OCI-LY1 (cell line): ENCODE results near the gene BTNL2.

ENCODE experiments used
- H2AFZ ChIP-seq: fragments of 200-600 bp; sonication (generic), shearing (Covaris generic); 2 replicates; pipeline ENCODE4 v1.6.0; 2014; ENCODE audit warnings: antibody characterized with exemption, mild to moderate bottlenecking, low read length
- H3F3A ChIP-seq: fragments of 200-600 bp; sonication (generic), shearing (Covaris generic); 2 replicates; pipeline ENCODE4 v1.6.0; 2014; ENCODE audit warnings: mild to moderate bottlenecking, antibody characterized with exemption, low read length, moderate library complexity; ENCODE audit not compliant: insufficient read depth
- H3K27ac ChIP-seq: fragments of 200-600 bp; sonication (generic); 2 replicates; pipeline ENCODE4 v1.5.1; 2014; ENCODE audit warnings: low read length, mixed run types, mild to moderate bottlenecking, low read depth; ENCODE audit not compliant: poor library complexity, severe bottlenecking
- H3K27me3 ChIP-seq: fragments of 200-600 bp; sonication (generic); 2 replicates; pipeline ENCODE4 v1.6.0; 2014; ENCODE audit warnings: antibody characterized with exemption, mild to moderate bottlenecking, low read length, moderate library complexity; ENCODE audit not compliant: insufficient read depth
- H3K36me3 ChIP-seq: fragments of 200-600 bp; sonication (generic); 2 replicates; pipeline ENCODE4 v1.6.1; 2014; ENCODE audit warnings: mild to moderate bottlenecking, antibody characterized with exemption, low read length, moderate library complexity, mixed read lengths; ENCODE audit not compliant: insufficient read depth
- H3K4me1 ChIP-seq: fragments of 200-600 bp; sonication (generic); 2 replicates; pipeline ENCODE4 v1.5.1; 2014; ENCODE audit warnings: mild to moderate bottlenecking, low read length, moderate library complexity; ENCODE audit not compliant: insufficient read depth, severe bottlenecking
- H3K4me2 ChIP-seq: fragments of 200-600 bp; sonication (generic), shearing (Covaris generic); 2 replicates; pipeline ENCODE4 v1.6.1; 2014; ENCODE audit warnings: low read length
- H3K4me3 ChIP-seq: fragments of 200-600 bp; sonication (generic); 2 replicates; pipeline ENCODE4 v1.5.1; 2014; ENCODE audit warnings: low read length, low read depth, mild to moderate bottlenecking, mixed read lengths; ENCODE audit not compliant: poor library complexity, severe bottlenecking
- H3K79me2 ChIP-seq: fragments of 200-600 bp; shearing (Covaris generic); 2 replicates; pipeline ENCODE4 v1.6.1; 2016; ENCODE audit warnings: mixed run types, low read length, mixed read lengths; ENCODE audit not compliant: insufficient read depth
- H3K9ac ChIP-seq: fragments of 200-600 bp; sonication (generic), shearing (Covaris generic); 2 replicates; pipeline ENCODE4 v1.6.1; 2014; ENCODE audit warnings: mild to moderate bottlenecking, low read length, mixed read lengths
- H3K9me2 ChIP-seq: fragments of 200-600 bp; sonication (generic), shearing (Covaris generic); 2 replicates; pipeline ENCODE4 v1.6.1; 2014; ENCODE audit warnings: low read depth, mild to moderate bottlenecking, low read length, mixed read lengths
- H3K9me3 ChIP-seq: fragments of 200-600 bp; shearing (Covaris generic); 2 replicates; pipeline ENCODE4 v1.6.1; 2014; ENCODE audit warnings: low read length, mixed read lengths
- H4K20me1 ChIP-seq: fragments of 200-600 bp; sonication (generic), shearing (Covaris generic); 2 replicates; pipeline ENCODE4 v1.6.0; 2016; ENCODE audit warnings: mild to moderate bottlenecking, low read length; ENCODE audit not compliant: insufficient read depth
- CTCF ChIP-seq: fragments of 200-600 bp; sonication (generic), shearing (Covaris generic); IDR thresholded peaks from 2 replicates; pipeline ENCODE4 v1.5.1; 2017; ENCODE audit warnings: mild to moderate bottlenecking, antibody characterized with exemption, low read length, moderate library complexity, mixed read lengths
- EZH2 ChIP-seq: fragments of 200-600 bp; sonication (generic), shearing (Covaris generic); IDR thresholded peaks from 2 replicates; pipeline ENCODE4 v1.8.0; 2017; ENCODE audit warnings: borderline replicate concordance, mixed run types, mild to moderate bottlenecking, antibody characterized with exemption, low read length, moderate library complexity, mixed read lengths

Gene BTNL2

GRCh38 chr6:32405656-32406055 is 1.3 kb downstream of the BTNL2 start:
- Histone ChIP-seq H3K4me1 (no peaks in the 10 kb centered on the region), H3K4me2 (no peak overlapping the region), H3K27ac (no peak overlapping the region), H4K20me1 (no peaks in the 10 kb centered on the region), H3K36me3 (no peaks in the 10 kb centered on the region), H3K4me3 (no peak overlapping the region), H3F3A (no peaks in the 10 kb centered on the region), H3K27me3 (peaks cover 4% of the 10 kb centered on the region; the same call in 1 of the 2 replicates), H3K9me3 (no peaks in the 10 kb centered on the region), H2AFZ (no peak overlapping the region), H3K9ac (no peak overlapping the region), H3K9me2 (no peaks in the 10 kb centered on the region), H3K79me2 (no peaks in the 10 kb centered on the region)
- TF ChIP-seq EZH2: no peak
- TF ChIP-seq CTCF: no peak

- no peak overlapping the region for H3K27ac ChIP-seq
- no peak overlapping the region for H3K4me2 ChIP-seq
- H3K4me3 ChIP-seq: no peak overlapping the region
- no peaks in the 10 kb centered on the region for H3K4me1 ChIP-seq
- no peaks in the 10 kb centered on the region for H3K36me3 ChIP-seq
- H2AFZ ChIP-seq: no peak overlapping the region
- TF ChIP-seq EZH2 (no peak), CTCF (no peak)
- H3K9ac ChIP-seq: no peak overlapping the region
- no peaks in the 10 kb centered on the region for H3F3A ChIP-seq
- H4K20me1 ChIP-seq: no peaks in the 10 kb centered on the region
- H3K27me3 ChIP-seq: peaks cover 4% of the 10 kb centered on the region; the same call in 1 of the 2 replicates
- no peaks in the 10 kb centered on the region for H3K9me3 ChIP-seq
- no peaks in the 10 kb centered on the region for H3K9me2 ChIP-seq
- H3K79me2 ChIP-seq: no peaks in the 10 kb centered on the region
These were observed 4.2 kb downstream of the BTNL2 start for GRCh38 chr6:32402812-32403211.

GRCh38 chr6:32401284-32401963 is 5.6 kb downstream of the BTNL2 start:
- Histone ChIP-seq H3K9me3 (no peaks in the 10 kb centered on the region), H3K9me2 (no peaks in the 10 kb centered on the region), H4K20me1 (no peaks in the 10 kb centered on the region), H3K9ac (no peak overlapping the region), H3K27me3 (peaks cover 4% of the 10 kb centered on the region; the same call in 1 of the 2 replicates), H3K79me2 (no peaks in the 10 kb centered on the region), H3K4me1 (no peaks in the 10 kb centered on the region), H3K4me3 (no peak overlapping the region), H2AFZ (no peak overlapping the region), H3F3A (no peaks in the 10 kb centered on the region), H3K27ac (no peak overlapping the region), H3K4me2 (no peak overlapping the region), H3K36me3 (no peaks in the 10 kb centered on the region)
- no peak for TF ChIP-seq EZH2
- no peak for TF ChIP-seq CTCF
